ENCODE measurements around the gene MAGI2.

GRCh38 chr7:79471699-79472098 is 18.2 kb upstream of the MAGI2 start:
- TF ChIP-seq, protein P1, sequence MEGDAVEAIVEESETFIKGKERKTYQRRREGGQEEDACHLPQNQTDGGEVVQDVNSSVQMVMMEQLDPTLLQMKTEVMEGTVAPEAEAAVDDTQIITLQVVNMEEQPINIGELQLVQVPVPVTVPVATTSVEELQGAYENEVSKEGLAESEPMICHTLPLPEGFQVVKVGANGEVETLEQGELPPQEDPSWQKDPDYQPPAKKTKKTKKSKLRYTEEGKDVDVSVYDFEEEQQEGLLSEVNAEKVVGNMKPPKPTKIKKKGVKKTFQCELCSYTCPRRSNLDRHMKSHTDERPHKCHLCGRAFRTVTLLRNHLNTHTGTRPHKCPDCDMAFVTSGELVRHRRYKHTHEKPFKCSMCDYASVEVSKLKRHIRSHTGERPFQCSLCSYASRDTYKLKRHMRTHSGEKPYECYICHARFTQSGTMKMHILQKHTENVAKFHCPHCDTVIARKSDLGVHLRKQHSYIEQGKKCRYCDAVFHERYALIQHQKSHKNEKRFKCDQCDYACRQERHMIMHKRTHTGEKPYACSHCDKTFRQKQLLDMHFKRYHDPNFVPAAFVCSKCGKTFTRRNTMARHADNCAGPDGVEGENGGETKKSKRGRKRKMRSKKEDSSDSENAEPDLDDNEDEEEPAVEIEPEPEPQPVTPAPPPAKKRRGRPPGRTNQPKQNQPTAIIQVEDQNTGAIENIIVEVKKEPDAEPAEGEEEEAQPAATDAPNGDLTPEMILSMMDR (IDR thresholded peaks at IDR 0.05) = no peak
- TF ChIP-seq POLR2A (IDR thresholded peaks at IDR 0.05) = no peak
- no peak for TF ChIP-seq EP300 (IDR thresholded peaks at IDR 0.05)

Data from ovary (tissue), 3 donors.